ENCODE measurements around the gene CSMD2. TPM values are rescaled to one million over a fixed set of nuclear protein-coding genes. Genes with fewer than 3 reads are reported as not detected.

The CSMD2 gene
- polyA plus RNA-seq, 1 experiment = 1.8 TPM

GRCh38 chr1:33878392-33878791 is 286.6 kb downstream of the CSMD2 start:
- POLR2A ChIA-PET = no interaction called here
- no peaks in the 10 kb centered on the region for H3K36me3 ChIP-seq (ENCODE audit: control insufficient read depth, insufficient read depth, low read length)
- CTCF ChIA-PET = interaction anchor here (0.9 to 2.5 kb wide), 3 partner anchors 8 to 285 kb away, joined by 3 to 8 read pairs (median 4); no protein-coding TSS in a partner anchor
- DNase-seq (ENCODE audit: low read depth) = no peak
- no peak overlapping the region for H3K4me3 ChIP-seq (ENCODE audit: low read depth, low read length)
- H3K27me3 ChIP-seq (ENCODE audit: control insufficient read depth, insufficient read depth, low read length) = no peaks in the 10 kb centered on the region
- no peak for TF ChIP-seq CTCF (IDR thresholded peaks at IDR 0.05; ENCODE audit: insufficient read depth, low read depth, low read length)

GRCh38 chr1:33876970-33877650 is 287.9 kb downstream of the CSMD2 start:
- ChIA-PET CTCF (interaction anchor here (0.8 to 2.5 kb wide), 3 partner anchors 14 to 286 kb away, joined by 3 to 8 read pairs (median 3); no protein-coding TSS in a partner anchor), POLR2A (interaction anchor here (0.6 to 0.7 kb wide), 2 partner anchors 9 to 16 kb away, joined by 3 to 4 read pairs; no protein-coding TSS in a partner anchor)
- no peaks in the 10 kb centered on the region for H3K36me3 ChIP-seq (ENCODE audit: control insufficient read depth, insufficient read depth, low read length)
- H3K27me3 ChIP-seq (ENCODE audit: control insufficient read depth, insufficient read depth, low read length) = no peaks in the 10 kb centered on the region
- DNase-seq (ENCODE audit: low read depth) = peak; percentile 75
- no peak overlapping the region for H3K4me3 ChIP-seq (ENCODE audit: low read depth, low read length)
- TF ChIP-seq CTCF (IDR thresholded peaks at IDR 0.05; ENCODE audit: insufficient read depth, low read depth, low read length) = no peak

GRCh38 chr1:33875862-33876261 is 289.2 kb downstream of the CSMD2 start:
- Histone ChIP-seq H3K36me3 (ENCODE audit: control insufficient read depth, insufficient read depth, low read length) (no peaks in the 10 kb centered on the region), H3K27me3 (ENCODE audit: control insufficient read depth, insufficient read depth, low read length) (no peaks in the 10 kb centered on the region), H3K4me3 (ENCODE audit: low read depth, low read length) (no peak overlapping the region)
- TF ChIP-seq CTCF (IDR thresholded peaks at IDR 0.05; ENCODE audit: insufficient read depth, low read depth, low read length) = 0 out of 2 replicates have a peak, but pooled peaks have one; percentile 8
- no peak for DNase-seq (ENCODE audit: low read depth)
- CTCF ChIA-PET = interaction anchor here (2.5 kb wide), 1 partner anchor 287 kb away, joined by 8 read pairs; no protein-coding TSS in a partner anchor
- POLR2A ChIA-PET = no interaction called here

- POLR2A ChIA-PET = no interaction called here
- no peak for TF ChIP-seq CTCF (IDR thresholded peaks at IDR 0.05; ENCODE audit: insufficient read depth, low read depth, low read length)
- CTCF ChIA-PET = no interaction called here
- no peak for DNase-seq (ENCODE audit: low read depth)
- H3K27me3 ChIP-seq (ENCODE audit: control insufficient read depth, insufficient read depth, low read length) = no peaks in the 10 kb centered on the region
- H3K36me3 ChIP-seq (ENCODE audit: control insufficient read depth, insufficient read depth, low read length) = no peaks in the 10 kb centered on the region
- H3K4me3 ChIP-seq (ENCODE audit: low read depth, low read length) = no peak overlapping the region
Observed at GRCh38 chr1:33874636-33875035, 290.4 kb downstream of the CSMD2 start.

- Histone ChIP-seq H3K4me3 (ENCODE audit: low read depth, low read length) (no peak overlapping the region), H3K27me3 (ENCODE audit: control insufficient read depth, insufficient read depth, low read length) (no peaks in the 10 kb centered on the region), H3K36me3 (ENCODE audit: control insufficient read depth, insufficient read depth, low read length) (no peaks in the 10 kb centered on the region)
- ChIA-PET CTCF (no interaction called here), POLR2A (interaction anchor here (0.6 kb wide), 1 partner anchor 67 kb away, joined by 3 read pairs; no protein-coding TSS in a partner anchor)
- TF ChIP-seq CTCF (IDR thresholded peaks at IDR 0.05; ENCODE audit: insufficient read depth, low read depth, low read length) = no peak
- DNase-seq (ENCODE audit: low read depth) = no peak
Observed at GRCh38 chr1:33872683-33873082, 292.3 kb downstream of the CSMD2 start.

Measured in BJ (cell line).